GM12878 (cell line): ENCODE results near the gene NOC4L. TPM values are rescaled to one million over a fixed set of nuclear protein-coding genes. Genes with fewer than 3 reads are reported as not detected.

Experiments used
- ATAC-seq: fragments of 200-7000 bp; cut with Tn5 transposase; 3 replicates; pipeline ENCODE4 v1.9.1; 2020; ENCODE audit warnings: mild to moderate bottlenecking, moderate library complexity
- BruUV-seq: library from RNA; stranded (reverse); fragments of 400-500 nt; replicated peaks from 2 replicates; lab custom pipeline; 2021; lab: Mats Ljungman, UMichigan
- CTCF ChIA-PET: fragments of 300-600 bp; sonication (Branson Sonifier 250); formaldehyde crosslinking; extraction: SDS; loops from one replicate; lab custom pipeline; 2021; ENCODE audit warnings: inconsistent platforms; lab: Yijun Ruan, JAX
- POLR2A ChIA-PET: fragments of 350-600 bp; formaldehyde crosslinking; extraction: SDS; loops from one replicate; lab custom pipeline; 2021; ENCODE audit warnings: inconsistent platforms; lab: Charles Lee
- RAD21 ChIA-PET: fragments of 300-600 bp; sonication (Branson Sonifier 250); formaldehyde crosslinking; loops from one replicate; lab custom pipeline; 2023; ENCODE audit warnings: antibody characterized with exemption; ENCODE audit not compliant: unreplicated experiment; lab: Charles Lee
- SMC1A ChIA-PET: fragments of 300-600 bp; sonication (Branson Sonifier 250); formaldehyde crosslinking; loops from one replicate; lab custom pipeline; 2023; ENCODE audit not compliant: unreplicated experiment, uncharacterized antibody; lab: Charles Lee
- DNase-seq: peaks from one replicate; pipeline ENCODE4 v3.0.0-alpha.2; 2011; ENCODE audit warnings: low read depth, low spot score
- FAIRE-seq: peaks from 3 replicates; lab custom pipeline; 2011; peaks lifted over from hg19 to GRCh38; lab: Jason Lieb, UNC
- H2AFZ ChIP-seq: 2 replicates; pipeline ENCODE4 v1.6.0; 2011; ENCODE audit warnings: low read depth, low read length, control low read depth; ENCODE audit not compliant: control insufficient read depth
- H3K27ac ChIP-seq: 2 replicates; pipeline ENCODE4 v1.5.1; 2011; ENCODE audit warnings: control low read depth; ENCODE audit not compliant: control insufficient read depth, insufficient read depth
- H3K27me3 ChIP-seq, 2 experiments: replicated peaks in 1 of 2; 2 replicates each; pipeline versions ENCODE4 v1.6.0 to v1.6.1; 2011; ENCODE audit warnings: low read length in 1 of 2; ENCODE audit not compliant: control insufficient read depth in 2 of 2, insufficient read depth in 2 of 2
- H3K36me3 ChIP-seq, 2 experiments: 2 replicates each; pipeline ENCODE4 v1.5.1; 2011; ENCODE audit warnings: low read length in 1 of 2; ENCODE audit not compliant: control insufficient read depth in 2 of 2, insufficient read depth in 2 of 2
- H3K4me1 ChIP-seq: 2 replicates; pipeline ENCODE4 v1.6.1; 2011; ENCODE audit warnings: mild to moderate bottlenecking, low read length, moderate library complexity, mixed read lengths; ENCODE audit not compliant: control insufficient read depth, insufficient read depth
- H3K4me2 ChIP-seq: 2 replicates; pipeline ENCODE4 v1.6.0; 2011; ENCODE audit warnings: control low read depth; ENCODE audit not compliant: control insufficient read depth, insufficient read depth
- H3K4me3 ChIP-seq: fragments of 200-600 bp; sonication (generic); 2 replicates; pipeline ENCODE4 v1.5.1; 2016
- H3K79me2 ChIP-seq: 2 replicates; pipeline ENCODE4 v1.6.0; 2011; ENCODE audit warnings: low read length; ENCODE audit not compliant: control insufficient read depth, insufficient read depth
- H3K9ac ChIP-seq: 2 replicates; pipeline ENCODE4 v1.8.0; 2011; ENCODE audit warnings: low read length, control low read depth, mixed read lengths; ENCODE audit not compliant: control insufficient read depth, insufficient read depth
- H3K9me3 ChIP-seq: replicated peaks from 3 replicates; pipeline ENCODE4 v1.5.1; 2011; ENCODE audit warnings: mild to moderate bottlenecking, low read length; ENCODE audit not compliant: control insufficient read depth, insufficient read depth
- H4K20me1 ChIP-seq: 2 replicates; pipeline ENCODE4 v1.6.0; 2011; ENCODE audit not compliant: control insufficient read depth, insufficient read depth
- BACH1 ChIP-seq: fragments of 450-650 bp; IDR thresholded peaks from 2 replicates; pipeline ENCODE4 v1.6.1; 2017; ENCODE audit warnings: mild to moderate bottlenecking, borderline replicate concordance
- BMI1 ChIP-seq: fragments of 450-650 bp; IDR thresholded peaks from 2 replicates; pipeline ENCODE4 v1.6.1; 2016; ENCODE audit warnings: mild to moderate bottlenecking, moderate library complexity, borderline replicate concordance
- CHD1 ChIP-seq: IDR thresholded peaks from 2 replicates; pipeline ENCODE4 v1.6.1; 2012; ENCODE audit warnings: low read depth, low read length, improper control_type of control experiment
- EED ChIP-seq: sonication (generic); IDR thresholded peaks from 2 replicates; pipeline ENCODE4 v1.6.1; 2016; ENCODE audit warnings: antibody characterized with exemption, low read depth
- EP300 ChIP-seq, 2 experiments: fragments of 150-350 bp in 1 of 2; IDR thresholded peaks; 2 replicates each; pipeline ENCODE4 v1.6.1; 2011 to 2012; ENCODE audit warnings: low read depth in 2 of 2, low read length in 2 of 2, borderline replicate concordance in 1 of 2, improper control_type of control experiment in 1 of 2, inconsistent platforms in 1 of 2; ENCODE audit not compliant: control insufficient read depth in 1 of 2
- IKZF1 ChIP-seq: fragments of 450-650 bp; conservative IDR thresholded peaks from 2 replicates; pipeline ENCODE4 v1.6.1; 2017; ENCODE audit warnings: antibody characterized with exemption, mild to moderate bottlenecking
- IRF5 ChIP-seq: fragments of 450-650 bp; IDR thresholded peaks from 2 replicates; pipeline ENCODE4 v1.6.1; 2017; ENCODE audit warnings: borderline replicate concordance
- MEF2B ChIP-seq: fragments of 450-650 bp; IDR thresholded peaks from 2 replicates; pipeline ENCODE4 v1.6.1; 2018; ENCODE audit warnings: mild to moderate bottlenecking, moderate library complexity; ENCODE audit not compliant: partially characterized antibody, poor library complexity, severe bottlenecking
- PKNOX1 ChIP-seq: fragments of 450-650 bp; IDR thresholded peaks from 2 replicates; pipeline ENCODE4 v1.6.1; 2016; ENCODE audit warnings: mild to moderate bottlenecking
- RAD51 ChIP-seq: fragments of 450-650 bp; IDR thresholded peaks from 2 replicates; pipeline ENCODE4 v1.6.1; 2016; ENCODE audit warnings: moderate library complexity, mild to moderate bottlenecking, inconsistent platforms
- REST ChIP-seq: IDR thresholded peaks from 2 replicates; pipeline ENCODE4 v1.6.1; 2012; ENCODE audit warnings: mild to moderate bottlenecking, low read depth, low read length
- SPI1 ChIP-seq: IDR thresholded peaks from 2 replicates; pipeline ENCODE4 v1.6.1; 2011; ENCODE audit warnings: low read depth, mild to moderate bottlenecking, low read length, moderate library complexity, borderline replicate concordance; ENCODE audit not compliant: insufficient read depth
- SREBF1 ChIP-seq: IDR thresholded peaks from 2 replicates; pipeline ENCODE4 v1.6.1; 2012; ENCODE audit warnings: mild to moderate bottlenecking, low read length
- SRF ChIP-seq, 2 experiments: IDR thresholded peaks; 2 replicates each; pipeline ENCODE4 v1.6.1; 2011; ENCODE audit warnings: low read depth in 2 of 2, low read length in 2 of 2, mild to moderate bottlenecking in 1 of 2, moderate library complexity in 1 of 2
- YY1 ChIP-seq: IDR thresholded peaks from 2 replicates; pipeline ENCODE4 v1.6.1; 2011; ENCODE audit warnings: low read depth, mild to moderate bottlenecking, low read length
- ZZZ3 ChIP-seq: IDR thresholded peaks from 2 replicates; pipeline ENCODE4 v1.6.1; 2011; ENCODE audit warnings: low read depth; ENCODE audit not compliant: control insufficient read depth, insufficient read length
- WGBS: methylation state at CpG from one replicate; pipeline ENCODE4 v1.1.6; 2016; ENCODE audit warnings: low lambda C conversion rate; ENCODE audit not compliant: insufficient replicate concordance, insufficient coverage; ENCODE audit errors: missing lambda C conversion rate; 5-methylcytosine and 5-hydroxymethylcytosine counted together
- in situ Hi-C: fragments of 300-500 bp; cut with MboI; formaldehyde crosslinking; loops from 9 replicates; pipeline ENCODE4 v1.14.3; 2018; ENCODE audit warnings: mixed read lengths
- intact Hi-C: fragments of 100-400 bp; cut with micrococcal nuclease; formaldehyde crosslinking; loops from one replicate; pipeline ENCODE4 v1.14.2; 2022; ENCODE audit not compliant: unreplicated experiment
- polyA plus RNA-seq, 11 experiments: library from polyadenylated mRNA; depleted of rRNA in 4 of 11; unstranded in 6 of 11; stranded (reverse) in 5 of 11; fragments of >200 nt; fragmentation: Nextera tagmentation in 4 of 11; fragmentation: Illumina TruSeq in 1 of 11; extraction: Ambion mirVana in 4 of 11; extraction: Trizol in 1 of 11; gene quantifications; 1 replicate in 1 of 11; 2 replicates in 10 of 11; pipeline versions ENCODE4 v1.2.1 to v1.2.3, GENCODE V29; 2011 to 2016; ENCODE audit warnings: inconsistent platforms in 2 of 11, missing spikeins in 2 of 11, low read depth in 1 of 11
- total RNA-seq, 4 experiments: library from RNA; depleted of rRNA in 3 of 4; stranded (reverse); fragments of >200 nt in 3 of 4; fragmentation: Illumina TruSeq in 1 of 4; extraction: Trizol in 1 of 4; gene quantifications; 2 replicates each; pipeline versions ENCODE4 v1.2.1 to v1.2.3, GENCODE V29; 2013 to 2021

NOC4L gene
- total and polyA plus RNA-seq, 10 of the 15 experiments (the other 5 are each of a cell fraction or from before 2014, with no cell fraction given) = 0.72 to 68.2 (median 15.2) TPM

GRCh38 chr12:132163911-132164288 lies 19.6 kb downstream of the NOC4L start:
- WGBS = 96% methylated on average over 11 of the region's 11 CpGs
- no peak overlapping the region for H3K27ac ChIP-seq
- no peaks in the 10 kb centered on the region for H4K20me1 ChIP-seq
- no peak for DNase-seq
- H3K4me1 ChIP-seq = no peaks in the 10 kb centered on the region
- BruUV-seq = no TSS peak
- ChIA-PET CTCF (interaction anchor here (1.8 kb wide), 1 partner anchor 10 kb away, joined by 6 read pairs; no protein-coding TSS in a partner anchor), POLR2A (no interaction called here), RAD21 (interaction anchor here (1.1 kb wide), 1 partner anchor 55 kb away, joined by 3 read pairs; no protein-coding TSS in a partner anchor), SMC1A (no interaction called here)
- FAIRE-seq = no peak
- peak; percentile 33; the same call in 2 of the 3 replicates for ATAC-seq
- no peaks in the 10 kb centered on the region for H3K9me3 ChIP-seq
- H3K27me3 ChIP-seq = no peaks in the 10 kb centered on the region
- no peak overlapping the region for H3K4me2 ChIP-seq
- intact Hi-C loops (no loop called here), in situ Hi-C loops (no loop called here)
- no peak overlapping the region for H3K4me3 ChIP-seq
- no peak overlapping the region for H2AFZ ChIP-seq
- H3K79me2 ChIP-seq = no peaks in the 10 kb centered on the region
- H3K36me3 ChIP-seq = no peaks in the 10 kb centered on the region
- H3K9ac ChIP-seq = no peak overlapping the region
- TF ChIP-seq EED = no peak
- TF ChIP-seq IKZF1 = no peak
- TF ChIP-seq SRF (IDR thresholded peaks at IDR 0.05; ENCODE audit: low read depth in 2 of 2, low read length in 2 of 2) = no peak
- no peak for TF ChIP-seq RAD51
- no peak for TF ChIP-seq BACH1
- TF ChIP-seq SPI1 = no peak
- TF ChIP-seq ZZZ3 = no peak
- no peak for TF ChIP-seq YY1
- no peak for TF ChIP-seq MEF2B
- TF ChIP-seq SREBF1 = no peak
- no peak for TF ChIP-seq REST
- TF ChIP-seq IRF5 = no peak
- no peak for TF ChIP-seq PKNOX1
- no peak for TF ChIP-seq CHD1
- TF ChIP-seq EP300 (IDR thresholded peaks at IDR 0.05; ENCODE audit: borderline replicate concordance in 1 of 2, control insufficient read depth in 1 of 2, low read depth in 2 of 2, low read length in 2 of 2) = no peak
- TF ChIP-seq BMI1 = no peak
